ENCODE results near the gene FOXN3.
"Not testable (repeated sequence)": the region's sequence is repeated elsewhere in the genome, so short reads cannot be mapped to it uniquely, and the experiment has no call there.

FOXN3 gene

GRCh38 chr14:89255012-89255411 is 162.0 kb downstream of the FOXN3 start:
- no peak for TF ChIP-seq CTCF (IDR thresholded peaks at IDR 0.05; ENCODE audit: extremely low read depth, missing control alignments)
- no peak for DNase-seq (ENCODE audit: low spot score)

GRCh38 chr14:89254166-89254909 is 162.7 kb downstream of the FOXN3 start:
- DNase-seq (ENCODE audit: low spot score): no peak
- no peak for TF ChIP-seq CTCF (IDR thresholded peaks at IDR 0.05; ENCODE audit: extremely low read depth, missing control alignments)

- DNase-seq (ENCODE audit: low spot score): no peak
- no peak for TF ChIP-seq CTCF (IDR thresholded peaks at IDR 0.05; ENCODE audit: extremely low read depth, missing control alignments)
Measured at GRCh38 chr14:89252887-89253532, 164.0 kb downstream of the FOXN3 start.

GRCh38 chr14:89251061-89251460 is 166.0 kb downstream of the FOXN3 start:
- no peak for DNase-seq (ENCODE audit: low spot score)
- no peak for TF ChIP-seq CTCF (IDR thresholded peaks at IDR 0.05; ENCODE audit: extremely low read depth, missing control alignments)

GRCh38 chr14:89250655-89250975 is 166.4 kb downstream of the FOXN3 start:
- DNase-seq (ENCODE audit: low spot score): not testable (repeated sequence)

- no peak for TF ChIP-seq CTCF (IDR thresholded peaks at IDR 0.05; ENCODE audit: extremely low read depth, missing control alignments)
Measured at GRCh38 chr14:89249972-89250654, 166.9 kb downstream of the FOXN3 start.

GRCh38 chr14:89249065-89249695 is 167.9 kb downstream of the FOXN3 start:
- TF ChIP-seq CTCF (IDR thresholded peaks at IDR 0.05; ENCODE audit: extremely low read depth, missing control alignments): no peak
- DNase-seq (ENCODE audit: low spot score): no peak

More at GRCh38 chr14:89249972-89250654, 166.9 kb downstream of the FOXN3 start:
- no peak for DNase-seq (ENCODE audit: low spot score)
